ENCODE results near the gene HIPK3.
A peak's percentile ranks its signal among the peaks of the same experiment; 100 is the strongest.
"Not testable (repeated sequence)": the region's sequence is repeated elsewhere in the genome, so short reads cannot be mapped to it uniquely, and the experiment has no call there.

HIPK3 gene

GRCh38 chr11:33257160-33257896 lies at the start of gene HIPK3:
TSS of gene HIPK3 (plus strand) at chr11:33257381.
- DNase-seq (ENCODE audit: low read depth, low spot score): no peak
- H3K27ac ChIP-seq: peak within 1 kb of the TSS; percentile 99

- DNase-seq (ENCODE audit: low read depth, low spot score): no peak
- H3K27ac ChIP-seq: no peak overlapping the region
Observed at GRCh38 chr11:33207408-33207985, 49.7 kb upstream of the HIPK3 start.

- no peak for DNase-seq (ENCODE audit: low read depth, low spot score)
- H3K27ac ChIP-seq: no peak overlapping the region
Observed at GRCh38 chr11:33208150-33208549, 49.0 kb upstream of the HIPK3 start.

GRCh38 chr11:33211153-33211552 lies 46.0 kb upstream of the HIPK3 start:
- no peak for DNase-seq (ENCODE audit: low read depth, low spot score)
- no peak overlapping the region for H3K27ac ChIP-seq

- DNase-seq (ENCODE audit: low read depth, low spot score): no peak
- no peak overlapping the region for H3K27ac ChIP-seq
Observed at GRCh38 chr11:33211580-33211979, 45.6 kb upstream of the HIPK3 start.

- no peak overlapping the region for H3K27ac ChIP-seq
- no peak for DNase-seq (ENCODE audit: low read depth, low spot score)
Observed at GRCh38 chr11:33214187-33214586, 43.0 kb upstream of the HIPK3 start.

- no peak overlapping the region for H3K27ac ChIP-seq
- no peak for DNase-seq (ENCODE audit: low read depth, low spot score)
Observed at GRCh38 chr11:33214767-33215166, 42.4 kb upstream of the HIPK3 start.

GRCh38 chr11:33216676-33217075 lies 40.5 kb upstream of the HIPK3 start:
- DNase-seq (ENCODE audit: low read depth, low spot score); H3K27ac ChIP-seq: not testable (repeated sequence)

- no peak overlapping the region for H3K27ac ChIP-seq
- no peak for DNase-seq (ENCODE audit: low read depth, low spot score)
Observed at GRCh38 chr11:33222052-33222750, 35.0 kb upstream of the HIPK3 start.

- DNase-seq (ENCODE audit: low read depth, low spot score): no peak
- H3K27ac ChIP-seq: no peak overlapping the region
Observed at GRCh38 chr11:33225371-33225770, 31.8 kb upstream of the HIPK3 start.

GRCh38 chr11:33227578-33228261 lies 29.5 kb upstream of the HIPK3 start:
- no peak for DNase-seq (ENCODE audit: low read depth, low spot score)

GRCh38 chr11:33234397-33235190 lies 22.6 kb upstream of the HIPK3 start:
- DNase-seq (ENCODE audit: low read depth, low spot score): no peak
- no peak overlapping the region for H3K27ac ChIP-seq

More at GRCh38 chr11:33227578-33228261, 29.5 kb upstream of the HIPK3 start:
- no peak overlapping the region for H3K27ac ChIP-seq

GRCh38 chr11:33237039-33237597 lies 20.1 kb upstream of the HIPK3 start:
- no peak overlapping the region for H3K27ac ChIP-seq
- DNase-seq (ENCODE audit: low read depth, low spot score): no peak

GRCh38 chr11:33242575-33242974 lies 14.6 kb upstream of the HIPK3 start:
- no peak overlapping the region for H3K27ac ChIP-seq
- no peak for DNase-seq (ENCODE audit: low read depth, low spot score)

- not testable (repeated sequence) for DNase-seq (ENCODE audit: low read depth, low spot score); H3K27ac ChIP-seq
Observed at GRCh38 chr11:33243654-33244053, 13.5 kb upstream of the HIPK3 start.

- no peak for DNase-seq (ENCODE audit: low read depth, low spot score)
- no peak overlapping the region for H3K27ac ChIP-seq
Observed at GRCh38 chr11:33248416-33248971, 8.7 kb upstream of the HIPK3 start.

GRCh38 chr11:33256031-33256812 lies 959 bp upstream of the HIPK3 start:
- DNase-seq (ENCODE audit: low read depth, low spot score): no peak

GRCh38 chr11:33256813-33257159 lies 395 bp upstream of the HIPK3 start:
- H3K27ac ChIP-seq: peak overlapping the region; percentile 99
- no peak for DNase-seq (ENCODE audit: low read depth, low spot score)

More at GRCh38 chr11:33256031-33256812, 959 bp upstream of the HIPK3 start:
- H3K27ac ChIP-seq: peak overlapping the region; percentile 99
